ENCODE results near the gene SLC6A19.

DNA sequence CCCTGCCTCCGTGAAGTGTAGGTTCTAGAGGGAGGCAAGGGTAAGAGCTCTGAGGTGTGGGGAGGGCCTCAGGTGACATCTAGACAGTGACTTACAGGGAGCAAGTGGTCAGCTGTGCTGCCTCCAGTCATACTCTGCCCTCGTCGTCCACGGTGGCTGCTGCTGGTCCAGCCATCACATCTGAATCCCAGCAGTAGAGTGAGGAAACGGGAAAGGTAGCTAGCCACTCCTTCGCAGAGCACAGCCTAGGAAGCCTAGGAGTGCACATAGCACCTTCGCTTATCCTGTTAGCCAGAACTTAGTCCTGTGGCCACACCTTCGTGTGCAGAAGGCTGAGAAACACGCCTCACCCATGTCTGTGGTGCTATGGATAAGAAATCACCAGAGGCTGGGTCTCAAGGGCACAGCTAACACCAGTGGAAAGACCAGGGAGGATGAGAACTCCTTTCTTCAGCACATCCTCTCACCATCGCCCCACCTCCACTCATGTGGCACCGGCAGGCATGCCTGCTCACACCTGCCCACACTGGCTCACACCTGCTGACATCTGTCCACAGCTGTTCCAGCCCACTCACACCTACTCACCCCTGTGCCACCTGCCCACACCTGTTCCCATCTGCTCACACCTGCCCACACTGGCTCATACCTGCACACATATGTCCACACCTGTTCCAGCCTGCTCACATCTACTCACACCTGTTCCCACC lies 44.5 kb upstream of the SLC6A19 start:
- TF ChIP-seq, protein P1, sequence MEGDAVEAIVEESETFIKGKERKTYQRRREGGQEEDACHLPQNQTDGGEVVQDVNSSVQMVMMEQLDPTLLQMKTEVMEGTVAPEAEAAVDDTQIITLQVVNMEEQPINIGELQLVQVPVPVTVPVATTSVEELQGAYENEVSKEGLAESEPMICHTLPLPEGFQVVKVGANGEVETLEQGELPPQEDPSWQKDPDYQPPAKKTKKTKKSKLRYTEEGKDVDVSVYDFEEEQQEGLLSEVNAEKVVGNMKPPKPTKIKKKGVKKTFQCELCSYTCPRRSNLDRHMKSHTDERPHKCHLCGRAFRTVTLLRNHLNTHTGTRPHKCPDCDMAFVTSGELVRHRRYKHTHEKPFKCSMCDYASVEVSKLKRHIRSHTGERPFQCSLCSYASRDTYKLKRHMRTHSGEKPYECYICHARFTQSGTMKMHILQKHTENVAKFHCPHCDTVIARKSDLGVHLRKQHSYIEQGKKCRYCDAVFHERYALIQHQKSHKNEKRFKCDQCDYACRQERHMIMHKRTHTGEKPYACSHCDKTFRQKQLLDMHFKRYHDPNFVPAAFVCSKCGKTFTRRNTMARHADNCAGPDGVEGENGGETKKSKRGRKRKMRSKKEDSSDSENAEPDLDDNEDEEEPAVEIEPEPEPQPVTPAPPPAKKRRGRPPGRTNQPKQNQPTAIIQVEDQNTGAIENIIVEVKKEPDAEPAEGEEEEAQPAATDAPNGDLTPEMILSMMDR (IDR thresholded peaks at IDR 0.05): no peak
- TF ChIP-seq POLR2A (IDR thresholded peaks at IDR 0.05) (no peak), EP300 (IDR thresholded peaks at IDR 0.05) (no peak)

All from tibial nerve (tissue), 4 donors.